ENCODE data around the gene PPRC1.
A peak's percentile ranks its signal among the peaks of the same experiment; 100 is the strongest.

Gene PPRC1

GRCh38 chr10:102119417-102120141, 13.3 kb upstream of the PPRC1 start:
- peak in 1 of 2 experiments; percentile 39 for DNase-seq

- peak in 1 of 2 experiments; percentile 67 for DNase-seq
These were observed 12.5 kb upstream of the PPRC1 start, which contains the start of gene LDB1 for GRCh38 chr10:102120142-102120990. Gene LDB1, minus strand, starts transcription at chr10:102120368. Its CDS starts 258 bp downstream, at chr10:102120110.

- DNase-seq, result peak; percentile 26 to 69
These were observed 11.7 kb upstream of the PPRC1 start for GRCh38 chr10:102120991-102121738.

GRCh38 chr10:102121739-102122372, 11.0 kb upstream of the PPRC1 start:
- peak in 1 of 2 experiments; percentile 19 for DNase-seq

GRCh38 chr10:102122450-102122849, 10.4 kb upstream of the PPRC1 start:
- DNase-seq, result no peak

- DNase-seq, result no peak
These were observed 9.6 kb upstream of the PPRC1 start for GRCh38 chr10:102123223-102123622.

GRCh38 chr10:102131286-102132170, 1.3 kb upstream of the PPRC1 start:
- no peak for DNase-seq

GRCh38 chr10:102132193-102132562, 662 bp upstream of the PPRC1 start:
- no peak for DNase-seq

- DNase-seq, result peak; percentile 46 to 61
These were observed 744 bp downstream of the PPRC1 start for GRCh38 chr10:102133373-102134195.

- DNase-seq, result no peak
These were observed 1.6 kb downstream of the PPRC1 start for GRCh38 chr10:102134416-102134815.

GRCh38 chr10:102135956-102136526, 3.2 kb downstream of the PPRC1 start:
- no peak for DNase-seq

- no peak for DNase-seq
These were observed 6.7 kb downstream of the PPRC1 start for GRCh38 chr10:102139281-102140110.

GRCh38 chr10:102140218-102140617, 7.4 kb downstream of the PPRC1 start:
- no peak for DNase-seq

- DNase-seq, result no peak
These were observed 8.2 kb downstream of the PPRC1 start for GRCh38 chr10:102140913-102141540.

GRCh38 chr10:102141583-102142107, 8.8 kb downstream of the PPRC1 start:
- no peak for DNase-seq

GRCh38 chr10:102146971-102147428, 14.2 kb downstream of the PPRC1 start:
- DNase-seq, result no peak

- no peak for DNase-seq
These were observed 14.7 kb downstream of the PPRC1 start for GRCh38 chr10:102147561-102147960.

GRCh38 chr10:102148275-102148674, 15.4 kb downstream of the PPRC1 start:
- no peak for DNase-seq

All from NCI-H524 (cell line).